ENCODE measurements around the gene HSD11B2. TPM values are rescaled to one million over a fixed set of nuclear protein-coding genes. Genes with fewer than 3 reads are reported as not detected.

Gene HSD11B2
- total and polyA plus RNA-seq, 3 experiments from 2014 or later = 1.1 to 1.5 TPM; not detected in 1

DNA sequence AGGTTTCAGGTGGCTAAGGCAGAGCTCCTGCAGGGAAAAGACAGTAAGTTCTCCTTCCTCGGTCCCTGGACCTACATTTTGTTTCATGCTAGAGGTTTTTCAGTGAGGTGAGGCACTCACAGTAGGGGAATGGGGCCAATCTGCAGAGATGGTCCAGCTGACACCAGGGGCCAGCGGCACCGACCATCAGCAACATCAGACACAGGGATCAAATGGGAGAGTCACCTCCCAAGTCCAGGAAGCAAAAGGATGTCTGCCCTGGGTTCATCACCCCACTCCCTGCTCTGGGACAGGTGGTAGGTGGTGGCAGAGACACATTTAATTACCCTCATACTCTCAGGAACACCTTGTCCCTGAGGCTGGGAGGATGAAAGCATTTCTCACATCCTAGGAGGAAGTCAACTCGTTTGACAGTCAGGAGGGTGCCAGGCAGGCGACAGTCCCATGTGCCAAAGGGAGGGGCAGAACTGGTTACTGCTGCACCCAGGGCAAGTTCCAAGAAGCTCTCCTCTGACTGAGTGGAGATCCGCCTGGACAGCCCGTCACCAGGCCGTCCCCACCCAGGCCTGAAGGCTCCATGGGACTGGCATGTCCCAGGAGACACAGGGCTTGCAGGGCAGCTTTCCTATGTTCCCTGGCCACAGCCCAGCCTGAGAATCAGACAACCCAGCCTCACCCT is 30.8 kb downstream of the HSD11B2 start:
- Histone ChIP-seq H3K4me1 (ENCODE audit: insufficient read depth, low read length) (peaks cover 18% of the 10 kb centered on the region), H3K27ac (ENCODE audit: low read depth, low read length) (no peak overlapping the region), H3K36me3 (ENCODE audit: insufficient read depth, low read length) (no peaks in the 10 kb centered on the region), H3K9me3 (ENCODE audit: low read length) (no peaks in the 10 kb centered on the region), H3K27me3 (ENCODE audit: insufficient read depth, low read length, poor library complexity, severe bottlenecking) (no peaks in the 10 kb centered on the region), H3K4me3 (ENCODE audit: low read length) (no peak overlapping the region)
- peaks cover 0 to 2% of the 10 kb centered on the region in 2 donors for H3K27me3 Mint-ChIP-seq
- peaks cover 0 to 35% (median 0%) of the 10 kb centered on the region in 3 donors for H3K36me3 Mint-ChIP-seq
- peaks cover 27 to 49% (median 28%) of the 10 kb centered on the region in 3 donors for H3K4me1 Mint-ChIP-seq
- H3K4me3 Mint-ChIP-seq = no peak overlapping the region
- CTCF ChIA-PET = interaction anchor here (1.4 kb wide), 1 partner anchor 15 kb away, joined by 3 read pairs; no protein-coding TSS in a partner anchor
- DNase-seq = no peak
- no peaks in the 10 kb centered on the region for H3K9me3 Mint-ChIP-seq
- POLR2A ChIA-PET = no interaction called here
- no peak overlapping the region for H3K27ac Mint-ChIP-seq

DNA sequence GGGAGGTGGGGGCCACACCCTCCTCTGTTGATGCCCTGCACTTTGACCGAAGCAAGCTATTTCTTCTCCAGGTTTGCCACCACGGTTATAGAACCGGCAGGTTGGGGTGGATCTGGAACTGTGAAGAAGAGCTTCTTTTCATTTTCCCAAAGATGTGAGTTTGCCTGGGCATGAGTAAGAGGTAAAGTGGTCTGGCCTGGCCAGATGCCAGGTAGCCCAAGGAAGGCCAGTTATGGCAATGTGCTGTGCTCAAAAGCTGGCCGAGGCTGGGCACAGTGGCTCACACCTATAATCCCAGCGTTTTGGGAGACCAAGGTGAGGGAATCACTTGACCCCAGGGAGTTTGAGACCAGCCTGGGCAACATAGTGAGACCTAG is 31.3 kb downstream of the HSD11B2 start:
- Mint-ChIP-seq H3K9me3 (no peaks in the 10 kb centered on the region), H3K27ac (no peak overlapping the region), H3K4me1 (peaks cover 25 to 48% (median 27%) of the 10 kb centered on the region in 3 donors), H3K27me3 (peaks cover 0 to 2% of the 10 kb centered on the region in 2 donors), H3K4me3 (no peak overlapping the region), H3K36me3 (peaks cover 0 to 33% (median 0%) of the 10 kb centered on the region in 3 donors)
- peaks cover 18% of the 10 kb centered on the region for H3K4me1 ChIP-seq (ENCODE audit: insufficient read depth, low read length)
- no peak overlapping the region for H3K4me3 ChIP-seq (ENCODE audit: low read length)
- H3K27ac ChIP-seq (ENCODE audit: low read depth, low read length) = no peak overlapping the region
- no peaks in the 10 kb centered on the region for H3K36me3 ChIP-seq (ENCODE audit: insufficient read depth, low read length)
- POLR2A ChIA-PET = no interaction called here
- CTCF ChIA-PET = no interaction called here
- H3K27me3 ChIP-seq (ENCODE audit: insufficient read depth, low read length, poor library complexity, severe bottlenecking) = no peaks in the 10 kb centered on the region
- no peak for DNase-seq
- H3K9me3 ChIP-seq (ENCODE audit: low read length) = no peaks in the 10 kb centered on the region

DNA sequence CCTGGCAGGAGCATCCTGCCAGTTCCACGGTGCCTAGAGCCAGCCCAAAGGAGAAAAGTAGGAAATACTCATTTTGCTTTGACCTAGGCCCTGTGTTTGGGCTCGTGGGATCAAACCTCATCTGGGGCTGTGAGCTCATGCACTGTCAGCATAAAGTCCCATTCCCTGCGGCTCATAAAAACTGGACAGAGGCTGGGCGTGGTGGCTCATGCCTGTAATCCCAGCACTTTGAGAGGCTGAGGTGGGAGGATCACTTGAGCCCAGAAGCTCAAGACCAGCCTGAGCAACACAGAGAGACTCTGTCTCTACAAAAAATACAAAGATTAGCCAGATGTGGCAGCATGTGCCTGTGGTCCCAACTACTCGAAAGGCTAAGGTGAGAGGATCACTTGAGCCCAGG is 32.1 kb downstream of the HSD11B2 start:
- POLR2A ChIA-PET = no interaction called here
- H3K4me3 Mint-ChIP-seq = no peak overlapping the region
- no peaks in the 10 kb centered on the region for H3K9me3 Mint-ChIP-seq
- H3K36me3 Mint-ChIP-seq = peaks cover 0 to 33% (median 0%) of the 10 kb centered on the region in 3 donors
- peaks cover 0 to 2% of the 10 kb centered on the region in 2 donors for H3K27me3 Mint-ChIP-seq
- no peaks in the 10 kb centered on the region for H3K36me3 ChIP-seq (ENCODE audit: insufficient read depth, low read length)
- H3K4me3 ChIP-seq (ENCODE audit: low read length) = no peak overlapping the region
- H3K27ac Mint-ChIP-seq = no peak overlapping the region
- peaks cover 32 to 55% (median 35%) of the 10 kb centered on the region in 3 donors for H3K4me1 Mint-ChIP-seq
- CTCF ChIA-PET = interaction anchor here (1.7 to 1.8 kb wide), 2 partner anchors 17 to 58 kb away, joined by 4 to 6 read pairs; partner anchors contain the start of gene ATP6V0D1
- DNase-seq = no peak
- no peak overlapping the region for H3K27ac ChIP-seq (ENCODE audit: low read depth, low read length)
- no peaks in the 10 kb centered on the region for H3K9me3 ChIP-seq (ENCODE audit: low read length)
- no peaks in the 10 kb centered on the region for H3K27me3 ChIP-seq (ENCODE audit: insufficient read depth, low read length, poor library complexity, severe bottlenecking)
- peaks cover 18% of the 10 kb centered on the region for H3K4me1 ChIP-seq (ENCODE audit: insufficient read depth, low read length)

DNA sequence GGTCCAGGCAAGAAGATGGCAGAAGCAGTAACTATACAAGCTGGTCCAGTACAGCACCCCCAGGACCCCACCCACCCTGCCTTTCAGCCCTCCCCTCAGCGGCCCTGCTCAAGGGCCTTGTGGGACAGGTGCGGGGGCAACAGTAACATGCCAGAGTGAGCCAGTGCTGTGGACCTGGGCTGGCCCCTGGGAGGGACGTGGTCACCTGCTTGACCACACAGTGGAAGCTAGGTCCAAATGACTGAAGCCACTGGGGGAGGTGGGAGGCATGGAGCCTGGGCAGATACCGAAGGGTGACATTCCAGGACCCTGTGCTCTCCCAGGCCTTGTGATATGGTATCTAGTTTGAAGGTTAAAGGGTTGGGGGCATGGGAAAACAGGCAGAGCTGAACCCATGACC is 32.8 kb downstream of the HSD11B2 start:
- Histone ChIP-seq H3K27me3 (ENCODE audit: insufficient read depth, low read length, poor library complexity, severe bottlenecking) (no peaks in the 10 kb centered on the region), H3K4me1 (ENCODE audit: insufficient read depth, low read length) (peaks cover 18% of the 10 kb centered on the region), H3K27ac (ENCODE audit: low read depth, low read length) (no peak overlapping the region), H3K9me3 (ENCODE audit: low read length) (no peaks in the 10 kb centered on the region), H3K36me3 (ENCODE audit: insufficient read depth, low read length) (no peaks in the 10 kb centered on the region), H3K4me3 (ENCODE audit: low read length) (no peak overlapping the region)
- POLR2A ChIA-PET = no interaction called here
- H3K36me3 Mint-ChIP-seq = peaks cover 0 to 33% (median 0%) of the 10 kb centered on the region in 3 donors
- DNase-seq = no peak
- peak overlapping the region in 1 of 8 donors; percentile 19 for H3K27ac Mint-ChIP-seq
- peaks cover 33 to 59% (median 39%) of the 10 kb centered on the region in 3 donors for H3K4me1 Mint-ChIP-seq
- CTCF ChIA-PET = interaction anchor here (0.5 to 1.8 kb wide), 4 partner anchors 16 to 57 kb away, joined by 3 to 6 read pairs (median 4); partner anchors contain the start of gene ATP6V0D1
- no peak overlapping the region for H3K4me3 Mint-ChIP-seq
- peaks cover 0 to 2% of the 10 kb centered on the region in 2 donors for H3K27me3 Mint-ChIP-seq
- H3K9me3 Mint-ChIP-seq = no peaks in the 10 kb centered on the region

DNA sequence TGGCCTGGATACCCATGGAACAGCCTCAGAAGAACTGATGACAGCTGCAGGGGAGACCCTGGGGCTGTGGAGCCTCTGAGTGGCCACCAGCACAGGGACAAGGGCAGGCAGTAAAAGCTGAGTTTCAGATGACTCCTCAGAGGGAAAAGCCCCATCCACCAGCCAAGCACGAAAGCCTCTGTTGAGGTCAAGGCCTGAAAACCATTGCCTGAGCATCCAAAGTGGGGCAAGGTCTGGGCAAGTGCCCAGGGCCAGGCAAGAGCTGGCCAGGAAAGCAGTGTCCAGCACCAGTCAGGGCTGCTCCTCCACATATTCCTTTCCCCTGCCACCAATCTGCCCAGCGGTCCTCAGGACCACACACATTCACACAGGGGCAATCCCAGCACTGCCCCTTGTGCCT is 33.6 kb downstream of the HSD11B2 start:
- POLR2A ChIA-PET = no interaction called here
- Histone ChIP-seq H3K4me1 (ENCODE audit: insufficient read depth, low read length) (peaks cover 18% of the 10 kb centered on the region), H3K27me3 (ENCODE audit: insufficient read depth, low read length, poor library complexity, severe bottlenecking) (no peaks in the 10 kb centered on the region), H3K27ac (ENCODE audit: low read depth, low read length) (no peak overlapping the region), H3K4me3 (ENCODE audit: low read length) (no peak overlapping the region), H3K36me3 (ENCODE audit: insufficient read depth, low read length) (no peaks in the 10 kb centered on the region), H3K9me3 (ENCODE audit: low read length) (no peaks in the 10 kb centered on the region)
- no peaks in the 10 kb centered on the region for H3K9me3 Mint-ChIP-seq
- peaks cover 0 to 2% of the 10 kb centered on the region in 2 donors for H3K27me3 Mint-ChIP-seq
- CTCF ChIA-PET = interaction anchor here (1.7 to 1.8 kb wide), 2 partner anchors 16 to 56 kb away, joined by 4 to 6 read pairs; partner anchors contain the start of gene ATP6V0D1
- no peak for DNase-seq
- no peak overlapping the region for H3K4me3 Mint-ChIP-seq
- H3K27ac Mint-ChIP-seq = peak overlapping the region in 2 of 8 donors; percentile 3 to 29
- peaks cover 0 to 31% (median 0%) of the 10 kb centered on the region in 3 donors for H3K36me3 Mint-ChIP-seq
- peaks cover 31 to 57% (median 37%) of the 10 kb centered on the region in 3 donors for H3K4me1 Mint-ChIP-seq

DNA sequence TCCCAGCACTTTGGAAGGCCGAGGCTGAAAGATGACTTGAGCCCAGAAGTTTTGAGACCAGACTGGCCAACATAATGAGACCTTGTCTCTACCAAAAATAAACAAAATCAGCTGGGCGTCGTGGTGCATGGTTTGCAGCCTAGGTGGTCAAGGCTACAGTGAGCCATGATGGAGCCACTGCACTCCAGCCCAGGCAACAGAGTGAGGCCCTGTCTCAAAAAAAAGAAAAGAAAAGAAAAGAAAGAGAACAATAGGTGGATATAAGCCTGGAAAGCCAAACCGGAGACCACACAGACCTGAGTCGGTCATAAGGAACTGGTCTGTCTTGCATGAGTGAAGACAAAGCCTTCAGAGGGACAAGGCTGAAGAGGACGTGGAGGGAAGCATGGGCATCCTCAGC is 35.7 kb downstream of the HSD11B2 start:
- Mint-ChIP-seq H3K4me3 (no peak overlapping the region), H3K9me3 (no peaks in the 10 kb centered on the region), H3K27ac (peak overlapping the region in 2 of 8 donors; percentile 50 to 63), H3K27me3 (no peaks in the 10 kb centered on the region), H3K36me3 (peaks cover 0 to 19% (median 0%) of the 10 kb centered on the region in 3 donors), H3K4me1 (peaks cover 35 to 60% (median 40%) of the 10 kb centered on the region in 3 donors)
- ChIA-PET POLR2A (interaction anchor here (0.7 kb wide), 1 partner anchor 873 kb away, joined by 3 read pairs; no protein-coding TSS in a partner anchor), CTCF (interaction anchor here (1.3 to 1.7 kb wide), 2 partner anchors 14 to 39 kb away, joined by 5 read pairs; partner anchors contain the start of gene ATP6V0D1)
- H3K4me1 ChIP-seq (ENCODE audit: insufficient read depth, low read length) = peaks cover 16% of the 10 kb centered on the region
- H3K36me3 ChIP-seq (ENCODE audit: insufficient read depth, low read length) = no peaks in the 10 kb centered on the region
- no peak overlapping the region for H3K27ac ChIP-seq (ENCODE audit: low read depth, low read length)
- H3K27me3 ChIP-seq (ENCODE audit: insufficient read depth, low read length, poor library complexity, severe bottlenecking) = no peaks in the 10 kb centered on the region
- no peak overlapping the region for H3K4me3 ChIP-seq (ENCODE audit: low read length)
- H3K9me3 ChIP-seq (ENCODE audit: low read length) = no peaks in the 10 kb centered on the region
- no peak for DNase-seq

DNA sequence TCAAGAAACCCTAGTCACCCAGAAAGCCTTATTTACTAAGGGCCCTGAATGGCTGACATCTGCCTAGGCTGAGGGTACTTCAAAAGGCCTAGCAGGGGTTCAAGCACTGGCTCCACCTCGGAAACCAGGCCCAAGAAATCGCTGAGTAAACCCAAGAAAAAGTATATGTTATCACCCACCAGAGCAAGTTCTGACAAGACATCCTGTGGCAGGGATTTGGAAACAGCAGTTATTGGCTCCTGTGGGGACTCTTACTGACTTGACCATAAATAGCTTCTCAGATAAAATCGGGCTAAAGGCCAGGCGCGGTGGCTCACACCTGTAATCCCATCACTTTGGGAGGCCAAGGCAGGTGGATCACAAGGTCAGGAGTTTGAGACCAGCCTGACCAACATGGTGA is 37.8 kb downstream of the HSD11B2 start:
- H3K4me1 Mint-ChIP-seq = peaks cover 46 to 72% (median 56%) of the 10 kb centered on the region in 3 donors
- CTCF ChIA-PET = interaction anchor here (1.1 kb wide), 1 partner anchor 313 kb away, joined by 4 read pairs; no protein-coding TSS in a partner anchor

DNA sequence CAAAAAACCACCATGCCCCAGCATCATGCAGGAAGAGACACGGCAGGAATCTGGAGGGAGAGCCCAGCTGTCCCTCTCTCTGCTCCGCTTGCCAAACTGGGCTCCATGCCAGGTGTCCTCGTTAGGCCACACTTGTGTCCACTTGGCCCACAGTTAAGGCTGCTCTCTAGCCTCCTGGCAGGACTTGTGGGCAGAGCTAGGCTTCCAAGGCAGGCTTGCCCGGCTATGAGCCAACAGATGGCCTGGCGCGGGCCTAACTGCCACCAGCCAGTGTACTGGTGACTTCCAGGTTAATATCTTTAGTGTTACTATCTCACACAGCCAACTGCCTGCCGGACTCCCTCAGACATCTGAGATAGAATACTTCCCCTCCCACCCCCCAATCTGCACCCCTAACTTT is 39.4 kb downstream of the HSD11B2 start:
- DNase-seq = no peak
- Mint-ChIP-seq H3K27ac (no peak overlapping the region), H3K36me3 (peaks cover 0 to 18% (median 6%) of the 10 kb centered on the region in 3 donors), H3K9me3 (no peaks in the 10 kb centered on the region), H3K4me3 (no peak overlapping the region), H3K4me1 (peaks cover 53 to 76% (median 67%) of the 10 kb centered on the region in 3 donors), H3K27me3 (no peaks in the 10 kb centered on the region)
- H3K4me1 ChIP-seq (ENCODE audit: insufficient read depth, low read length) = peaks cover 6% of the 10 kb centered on the region
- no peaks in the 10 kb centered on the region for H3K9me3 ChIP-seq (ENCODE audit: low read length)
- no peak overlapping the region for H3K4me3 ChIP-seq (ENCODE audit: low read length)
- H3K27me3 ChIP-seq (ENCODE audit: insufficient read depth, low read length, poor library complexity, severe bottlenecking) = no peaks in the 10 kb centered on the region
- no peaks in the 10 kb centered on the region for H3K36me3 ChIP-seq (ENCODE audit: insufficient read depth, low read length)
- ChIA-PET POLR2A (no interaction called here), CTCF (no interaction called here)
- no peak overlapping the region for H3K27ac ChIP-seq (ENCODE audit: low read depth, low read length)

More for the DNA sequence above, 37.8 kb downstream of the HSD11B2 start:
- peaks cover 0 to 7% (median 0%) of the 10 kb centered on the region in 3 donors for H3K36me3 Mint-ChIP-seq
- Histone ChIP-seq H3K27me3 (ENCODE audit: insufficient read depth, low read length, poor library complexity, severe bottlenecking) (no peaks in the 10 kb centered on the region), H3K27ac (ENCODE audit: low read depth, low read length) (no peak overlapping the region), H3K4me1 (ENCODE audit: insufficient read depth, low read length) (peaks cover 8% of the 10 kb centered on the region), H3K36me3 (ENCODE audit: insufficient read depth, low read length) (no peaks in the 10 kb centered on the region), H3K4me3 (ENCODE audit: low read length) (no peak overlapping the region), H3K9me3 (ENCODE audit: low read length) (no peaks in the 10 kb centered on the region)
- no peaks in the 10 kb centered on the region for H3K27me3 Mint-ChIP-seq
- H3K9me3 Mint-ChIP-seq = no peaks in the 10 kb centered on the region
- peak overlapping the region in 1 of 8 donors; percentile 17 for H3K27ac Mint-ChIP-seq
- no peak overlapping the region for H3K4me3 Mint-ChIP-seq
- no peak for DNase-seq
- POLR2A ChIA-PET = no interaction called here
